ENCODE data around the gene ADAMTS17. TPM values are rescaled to one million over a fixed set of nuclear protein-coding genes. Genes with fewer than 3 reads are reported as not detected.

The ADAMTS17 gene
- total RNA-seq, 1 experiment from 2014 or later = 7.7 TPM

- intact Hi-C loops (cut with micrococcal nuclease) = no loop called here
These were observed 180.8 kb downstream of the ADAMTS17 start for GRCh38 chr15:100160953-100161352.

GRCh38 chr15:100159436-100159835, 182.3 kb downstream of the ADAMTS17 start:
- no peak overlapping the region for H3K27ac Mint-ChIP-seq (ENCODE audit: low read depth, unreplicated experiment)
- no peak overlapping the region for H3K4me3 Mint-ChIP-seq (ENCODE audit: unreplicated experiment)
- H3K27me3 Mint-ChIP-seq (ENCODE audit: insufficient read depth, unreplicated experiment) = no peaks in the 10 kb centered on the region
- H3K36me3 Mint-ChIP-seq (ENCODE audit: insufficient read depth, unreplicated experiment) = no peaks in the 10 kb centered on the region
- DNase-seq (ENCODE audit: unreplicated experiment) = peak; percentile 5
- POLR2A ChIA-PET = no interaction called here
- no peaks in the 10 kb centered on the region for H3K4me1 Mint-ChIP-seq (ENCODE audit: insufficient read depth, unreplicated experiment)
- CTCF ChIA-PET = interaction anchor here (1.6 kb wide), 1 partner anchor 34 kb away, joined by 5 read pairs; no protein-coding TSS in a partner anchor
- no TSS peak for BruUV-seq (replicated peaks)
- TF ChIP-seq CTCF (IDR thresholded peaks at IDR 0.05; ENCODE audit: unreplicated experiment) = peak; percentile 13
- H3K9me3 Mint-ChIP-seq (ENCODE audit: unreplicated experiment) = no peaks in the 10 kb centered on the region
- intact Hi-C loops (cut with micrococcal nuclease) = loop anchor here (2.0 kb wide), 1 partner anchor 231 kb away; no protein-coding TSS in a partner anchor

More at GRCh38 chr15:100160953-100161352, 180.8 kb downstream of the ADAMTS17 start:
- TF ChIP-seq CTCF (IDR thresholded peaks at IDR 0.05; ENCODE audit: unreplicated experiment) = no peak
- ChIA-PET CTCF (interaction anchor here (0.7 kb wide), 1 partner anchor 1103 kb away, joined by 3 read pairs; no protein-coding TSS in a partner anchor), POLR2A (no interaction called here)
- Mint-ChIP-seq H3K4me1 (ENCODE audit: insufficient read depth, unreplicated experiment) (no peaks in the 10 kb centered on the region), H3K27ac (ENCODE audit: low read depth, unreplicated experiment) (no peak overlapping the region), H3K4me3 (ENCODE audit: unreplicated experiment) (no peak overlapping the region), H3K36me3 (ENCODE audit: insufficient read depth, unreplicated experiment) (no peaks in the 10 kb centered on the region), H3K27me3 (ENCODE audit: insufficient read depth, unreplicated experiment) (no peaks in the 10 kb centered on the region), H3K9me3 (ENCODE audit: unreplicated experiment) (no peaks in the 10 kb centered on the region)
- no TSS peak for BruUV-seq (replicated peaks)
- DNase-seq (ENCODE audit: unreplicated experiment) = no peak

DNA sequence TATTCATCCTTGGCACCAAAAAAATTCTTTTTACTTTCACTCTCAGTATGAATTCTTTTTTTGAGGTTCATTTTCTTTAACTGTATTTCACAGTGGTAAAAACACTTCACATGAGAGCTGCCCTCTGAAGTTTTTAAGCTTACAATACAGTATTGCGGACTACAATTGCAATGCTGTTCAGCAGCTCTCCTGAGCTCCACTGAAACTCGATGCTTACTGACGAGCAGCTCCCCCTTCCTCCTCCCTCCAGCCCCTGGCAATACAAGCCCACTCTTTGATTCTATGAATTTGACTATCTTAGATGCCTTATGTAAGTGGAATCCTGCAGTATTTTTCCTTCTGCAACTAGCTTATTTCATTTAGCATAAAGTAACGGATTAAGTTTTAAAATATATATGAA, 183.4 kb downstream of the ADAMTS17 start:
- ChIA-PET CTCF (interaction anchor here (1.4 to 1.6 kb wide), 2 partner anchors 33 to 180 kb away, joined by 3 to 5 read pairs; no protein-coding TSS in a partner anchor), POLR2A (interaction anchor here (0.7 to 1.0 kb wide), 2 partner anchors 17 to 180 kb away, joined by 3 read pairs; no protein-coding TSS in a partner anchor)
- BruUV-seq (replicated peaks) = no TSS peak
- no peak for DNase-seq (ENCODE audit: unreplicated experiment)
- Mint-ChIP-seq H3K9me3 (ENCODE audit: unreplicated experiment) (no peaks in the 10 kb centered on the region), H3K36me3 (ENCODE audit: insufficient read depth, unreplicated experiment) (no peaks in the 10 kb centered on the region), H3K27me3 (ENCODE audit: insufficient read depth, unreplicated experiment) (no peaks in the 10 kb centered on the region), H3K4me1 (ENCODE audit: insufficient read depth, unreplicated experiment) (no peaks in the 10 kb centered on the region), H3K4me3 (ENCODE audit: unreplicated experiment) (no peak overlapping the region), H3K27ac (ENCODE audit: low read depth, unreplicated experiment) (no peak overlapping the region)
- no peak for TF ChIP-seq CTCF (IDR thresholded peaks at IDR 0.05; ENCODE audit: unreplicated experiment)
- intact Hi-C loops (cut with micrococcal nuclease) = loop anchor here (2.0 kb wide), 1 partner anchor 230 kb away; no protein-coding TSS in a partner anchor

GRCh38 chr15:100156201-100156600, 185.6 kb downstream of the ADAMTS17 start:
- H3K4me1 Mint-ChIP-seq (ENCODE audit: insufficient read depth, unreplicated experiment) = no peaks in the 10 kb centered on the region
- intact Hi-C loops (cut with micrococcal nuclease) = no loop called here
- no TSS peak for BruUV-seq (replicated peaks)
- TF ChIP-seq CTCF (IDR thresholded peaks at IDR 0.05; ENCODE audit: unreplicated experiment) = no peak
- H3K9me3 Mint-ChIP-seq (ENCODE audit: unreplicated experiment) = no peaks in the 10 kb centered on the region
- no peaks in the 10 kb centered on the region for H3K36me3 Mint-ChIP-seq (ENCODE audit: insufficient read depth, unreplicated experiment)
- H3K27ac Mint-ChIP-seq (ENCODE audit: low read depth, unreplicated experiment) = no peak overlapping the region
- DNase-seq (ENCODE audit: unreplicated experiment) = no peak
- no peaks in the 10 kb centered on the region for H3K27me3 Mint-ChIP-seq (ENCODE audit: insufficient read depth, unreplicated experiment)
- H3K4me3 Mint-ChIP-seq (ENCODE audit: unreplicated experiment) = no peak overlapping the region
- CTCF ChIA-PET = no interaction called here
- POLR2A ChIA-PET = no interaction called here

Measured in MCF 10A (cell line).